Uterus (tissue), 4 donors: Measurements from ENCODE around the gene DPP6. TPM values are rescaled to one million over a fixed set of nuclear protein-coding genes. Genes with fewer than 3 reads are reported as not detected.

Experiments used
- DNase-seq, 2 donors: peaks; one replicate each; pipeline ENCODE4 v3.0.0-alpha.2; 2019 to 2020
- H3K27ac ChIP-seq, 2 donors: fragments of 200-600 bp; sonication (generic); 1 replicate in 1 of 2; 2 replicates in 1 of 2; pipeline ENCODE4 v1.5.1; 2016 to 2018
- H3K27me3 ChIP-seq, 2 donors: fragments of 200-600 bp; sonication (generic); one replicate each; pipeline ENCODE4 v1.5.1; 2018 to 2019; ENCODE audit warnings: control low read depth in 1 of 2
- H3K36me3 ChIP-seq, 2 donors: fragments of 200-600 bp; sonication (generic); one replicate each; pipeline ENCODE4 v1.5.1; 2019; ENCODE audit warnings: control low read depth in 1 of 2
- H3K4me1 ChIP-seq, 2 donors: fragments of 200-600 bp; sonication (generic); one replicate each; pipeline ENCODE4 v1.5.1; 2018 to 2019; ENCODE audit warnings: control low read depth in 1 of 2
- H3K4me3 ChIP-seq, 2 donors: fragments of 200-600 bp; sonication (generic); 1 replicate in 1 of 2; 2 replicates in 1 of 2; pipeline ENCODE4 v1.5.1; 2018 to 2019; ENCODE audit warnings: mild to moderate bottlenecking in 1 of 2
- H3K9me3 ChIP-seq, 2 donors: fragments of 200-600 bp; sonication (generic); one replicate each; pipeline ENCODE4 v1.5.1; 2019; ENCODE audit warnings: control low read depth in 1 of 2
- CTCF ChIP-seq, 4 experiments: fragments of 200-600 bp in 2 of 4; fragments of 450-650 bp in 2 of 4; sonication (generic) in 2 of 4; IDR thresholded peaks; one replicate each; pipeline ENCODE4 v1.5.1; 2016 to 2019; ENCODE audit warnings: antibody characterized with exemption in 4 of 4, mild to moderate bottlenecking in 2 of 4, moderate library complexity in 1 of 4
- POLR2A ChIP-seq, 2 donors: fragments of 450-650 bp; IDR thresholded peaks; one replicate each; pipeline ENCODE4 v1.6.1; 2016; ENCODE audit warnings: antibody characterized with exemption in 2 of 2, mild to moderate bottlenecking in 1 of 2, moderate library complexity in 1 of 2
- intact Hi-C: fragments of 100-400 bp; cut with DNase I; formaldehyde crosslinking; loops from one replicate; pipeline ENCODE4 v1.15.1; 2023; ENCODE audit warnings: low total_unique reads
- total RNA-seq, 4 donors: library from RNA; depleted of rRNA in 3 of 4; stranded (reverse); fragments of >200 nt in 3 of 4; gene quantifications; one replicate each; pipeline versions ENCODE4 v1.1.0 to v1.2.4, GENCODE V29; 2014 to 2023
- donor health status: DM: yes; HTN: yes; CAD: no.

The DPP6 gene
- total RNA-seq, 4 donors from 2014 or later: 4.1 to 107 (median 42.7) TPM

GRCh38 chr7:154380771-154381170 is 328.6 kb downstream of the DPP6 start:
- H3K27ac ChIP-seq: no peak overlapping the region
- no peak for DNase-seq
- no peaks in the 10 kb centered on the region for H3K9me3 ChIP-seq
- no peak overlapping the region for H3K4me3 ChIP-seq
- no peaks in the 10 kb centered on the region for H3K36me3 ChIP-seq
- H3K27me3 ChIP-seq: no peaks in the 10 kb centered on the region
- H3K4me1 ChIP-seq: no peaks in the 10 kb centered on the region
- intact Hi-C loops: no loop called here
- TF ChIP-seq CTCF (IDR thresholded peaks at IDR 0.05) (no peak), POLR2A (IDR thresholded peaks at IDR 0.05) (no peak)

GRCh38 chr7:154383045-154383444 is 330.8 kb downstream of the DPP6 start:
- no peak for DNase-seq
- Histone ChIP-seq H3K27ac (no peak overlapping the region), H3K27me3 (no peaks in the 10 kb centered on the region), H3K4me1 (no peaks in the 10 kb centered on the region), H3K9me3 (no peaks in the 10 kb centered on the region), H3K36me3 (no peaks in the 10 kb centered on the region), H3K4me3 (no peak overlapping the region)
- no peak for TF ChIP-seq CTCF (IDR thresholded peaks at IDR 0.05)
- TF ChIP-seq POLR2A (IDR thresholded peaks at IDR 0.05): no peak
- intact Hi-C loops: no loop called here

GRCh38 chr7:154385214-154385613 is 333.0 kb downstream of the DPP6 start:
- TF ChIP-seq POLR2A (IDR thresholded peaks at IDR 0.05) (no peak), CTCF (IDR thresholded peaks at IDR 0.05) (no peak)
- Histone ChIP-seq H3K4me3 (no peak overlapping the region), H3K4me1 (no peaks in the 10 kb centered on the region), H3K27ac (no peak overlapping the region), H3K9me3 (no peaks in the 10 kb centered on the region), H3K36me3 (no peaks in the 10 kb centered on the region), H3K27me3 (no peaks in the 10 kb centered on the region)
- intact Hi-C loops: no loop called here
- no peak for DNase-seq

GRCh38 chr7:154387252-154387651 is 335.1 kb downstream of the DPP6 start:
- Histone ChIP-seq H3K36me3 (no peaks in the 10 kb centered on the region), H3K27ac (no peak overlapping the region), H3K4me1 (no peaks in the 10 kb centered on the region), H3K9me3 (no peaks in the 10 kb centered on the region), H3K4me3 (no peak overlapping the region), H3K27me3 (no peaks in the 10 kb centered on the region)
- intact Hi-C loops: no loop called here
- TF ChIP-seq CTCF (IDR thresholded peaks at IDR 0.05): no peak
- TF ChIP-seq POLR2A (IDR thresholded peaks at IDR 0.05): no peak
- DNase-seq: no peak

GRCh38 chr7:154388412-154388811 is 336.2 kb downstream of the DPP6 start:
- H3K4me1 ChIP-seq: no peaks in the 10 kb centered on the region
- no peak overlapping the region for H3K4me3 ChIP-seq
- no peaks in the 10 kb centered on the region for H3K36me3 ChIP-seq
- no peaks in the 10 kb centered on the region for H3K9me3 ChIP-seq
- TF ChIP-seq CTCF (IDR thresholded peaks at IDR 0.05) (no peak), POLR2A (IDR thresholded peaks at IDR 0.05) (no peak)
- no peaks in the 10 kb centered on the region for H3K27me3 ChIP-seq
- H3K27ac ChIP-seq: no peak overlapping the region
- DNase-seq: no peak
- intact Hi-C loops: no loop called here
